GM21825 (cell line): ENCODE results near the gene SLC24A2.

Experiments
- ATAC-seq: cut with Tn5 transposase; IDR thresholded peaks from one replicate; pipeline ENCODE4 v1.9.1; 2021; ENCODE audit warnings: mild to moderate bottlenecking, moderate library complexity; ENCODE audit not compliant: unreplicated experiment

Gene SLC24A2

DNA sequence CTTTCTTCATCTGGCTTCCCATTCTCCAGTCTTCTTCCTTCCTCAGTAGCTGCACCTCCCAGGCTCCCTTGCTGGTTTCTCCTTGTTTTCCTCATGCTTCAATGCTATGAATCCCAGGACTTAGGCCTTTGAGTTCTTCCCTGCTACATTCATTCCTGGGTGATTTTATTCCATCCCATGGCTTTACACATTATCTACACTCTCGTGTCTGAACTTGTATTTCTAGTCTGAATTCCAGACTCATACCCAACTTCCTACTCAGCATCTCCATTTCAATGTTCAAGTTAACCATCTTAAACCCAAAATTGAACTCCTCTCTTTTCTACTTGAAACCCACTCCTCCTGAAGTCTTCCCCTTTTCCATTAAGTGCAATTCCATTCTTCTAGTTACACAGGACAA lies 20.0 kb downstream of the SLC24A2 start:
- no peak for ATAC-seq

- ATAC-seq: no peak
These were observed 29.8 kb downstream of the SLC24A2 start for GRCh38 chr9:19759066-19759465.

DNA sequence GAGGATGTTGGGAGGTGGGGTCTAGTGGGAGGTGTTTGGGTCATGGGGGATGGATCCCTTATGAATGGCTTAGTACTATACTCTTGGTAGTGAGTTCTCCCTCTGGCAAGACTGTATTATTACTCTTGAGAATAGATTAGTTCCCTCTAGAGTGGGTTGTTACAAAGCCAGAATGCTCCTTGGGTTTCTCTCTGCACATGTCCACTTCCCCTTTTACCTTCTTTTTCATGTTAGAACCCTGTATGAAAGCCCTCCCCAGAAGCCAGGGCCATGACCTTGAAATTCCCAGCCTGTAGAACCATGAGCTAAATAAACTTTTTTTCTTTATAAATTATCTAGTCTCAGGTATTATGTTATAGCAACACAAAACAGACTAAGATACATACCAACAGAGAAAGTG lies 31.1 kb downstream of the SLC24A2 start:
- no peak for ATAC-seq

- ATAC-seq: no peak
These were observed 33.9 kb downstream of the SLC24A2 start for GRCh38 chr9:19754921-19755320.

GRCh38 chr9:19748278-19749126 lies 40.3 kb downstream of the SLC24A2 start:
- no peak for ATAC-seq

DNA sequence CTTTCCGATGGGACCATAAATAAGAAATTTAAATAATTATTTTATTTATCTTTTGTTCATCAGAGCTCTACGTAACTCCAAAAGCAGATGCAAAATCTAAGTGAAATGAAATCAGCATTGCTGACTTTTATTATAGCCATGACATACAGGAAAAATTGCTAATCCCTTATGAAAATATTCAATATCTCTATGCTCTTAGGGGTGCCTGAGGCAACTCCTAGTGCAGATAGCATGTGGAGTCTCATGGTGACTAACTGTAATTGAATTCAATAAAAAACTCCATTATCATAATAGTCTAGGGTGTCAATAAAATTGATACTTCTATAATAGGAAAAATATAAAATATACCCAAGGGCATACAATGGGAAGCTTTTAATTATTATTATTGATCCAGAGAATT lies 42.6 kb downstream of the SLC24A2 start:
- no peak for ATAC-seq

- ATAC-seq: no peak
These were observed 47.7 kb downstream of the SLC24A2 start for GRCh38 chr9:19741178-19741577.
